Neutrophil (primary cell): ENCODE data around the gene LINGO1.

Experiments used
- H3K27ac ChIP-seq: fragments of 200-600 bp; sonication (generic); 2 replicates; pipeline ENCODE4 v1.5.1; 2016; ENCODE audit warnings: mild to moderate bottlenecking, moderate library complexity
- H3K27me3 ChIP-seq: fragments of 200-600 bp; sonication (generic); 2 replicates; pipeline ENCODE4 v1.6.0; 2016; ENCODE audit warnings: mild to moderate bottlenecking
- H3K36me3 ChIP-seq: fragments of 200-600 bp; sonication (generic); 2 replicates; pipeline ENCODE4 v1.5.1; 2017
- H3K4me1 ChIP-seq, 2 experiments: fragments of 200-600 bp in 1 of 2; sonication (generic) in 1 of 2; 1 replicate in 1 of 2; 2 replicates in 1 of 2; pipeline versions ENCODE4 v1.5.1 to v1.6.1; 2013 to 2016; ENCODE audit warnings: low read depth in 1 of 2, low read length in 1 of 2, mild to moderate bottlenecking in 1 of 2, moderate library complexity in 1 of 2; ENCODE audit not compliant: control insufficient read depth in 1 of 2, insufficient read depth in 1 of 2
- H3K4me3 ChIP-seq, 2 experiments: fragments of 200-600 bp in 1 of 2; sonication (generic) in 1 of 2; 1 replicate in 1 of 2; 2 replicates in 1 of 2; pipeline ENCODE4 v1.5.1; 2013 to 2016; ENCODE audit warnings: low read depth in 1 of 2, low read length in 1 of 2, mild to moderate bottlenecking in 1 of 2, moderate library complexity in 1 of 2
- H3K9me3 ChIP-seq: fragments of 200-600 bp; sonication (generic); 2 replicates; pipeline ENCODE4 v1.5.1; 2016
- CTCF ChIP-seq: fragments of 200-600 bp; sonication (generic); IDR thresholded peaks from 2 replicates; pipeline ENCODE4 v1.5.1; 2016; ENCODE audit warnings: antibody characterized with exemption

The LINGO1 gene

DNA sequence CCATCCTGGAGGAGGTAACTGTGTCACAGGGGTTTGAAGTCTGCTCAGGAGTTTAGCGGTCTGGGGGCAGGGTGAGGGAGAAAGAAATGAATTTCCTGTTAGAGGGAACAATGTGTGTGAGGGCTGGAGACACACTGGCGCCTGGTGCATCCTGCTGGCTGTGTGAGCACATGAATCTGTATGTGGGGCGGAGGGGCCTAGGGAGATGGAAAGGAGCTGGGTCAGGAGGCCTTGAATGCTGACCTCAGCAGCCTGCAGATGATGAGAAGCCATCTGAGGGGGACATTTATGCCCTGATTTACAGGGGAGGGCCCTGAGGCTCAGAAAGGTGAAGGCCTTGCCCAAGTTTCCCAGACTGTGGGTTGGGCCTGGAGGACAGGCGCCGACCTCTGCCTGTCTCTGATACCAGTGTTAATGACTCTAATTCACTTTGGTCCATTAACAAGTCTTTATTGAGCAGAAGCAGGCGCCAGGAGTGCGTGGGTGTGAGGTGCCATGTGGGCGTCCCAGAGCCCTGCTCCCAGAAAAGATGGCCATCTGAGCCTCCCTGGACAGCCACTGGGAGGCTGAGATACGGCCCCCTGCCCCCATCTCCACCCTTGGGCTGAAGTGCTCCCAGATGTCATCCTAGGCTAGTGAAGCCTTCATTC lies 34.8 kb downstream of the LINGO1 start:
- Histone ChIP-seq H3K27ac (no peak overlapping the region), H3K36me3 (no peaks in the 10 kb centered on the region), H3K9me3 (no peaks in the 10 kb centered on the region), H3K4me1 (no peaks in the 10 kb centered on the region), H3K4me3 (no peak overlapping the region), H3K27me3 (no peaks in the 10 kb centered on the region)
- TF ChIP-seq CTCF = no peak

DNA sequence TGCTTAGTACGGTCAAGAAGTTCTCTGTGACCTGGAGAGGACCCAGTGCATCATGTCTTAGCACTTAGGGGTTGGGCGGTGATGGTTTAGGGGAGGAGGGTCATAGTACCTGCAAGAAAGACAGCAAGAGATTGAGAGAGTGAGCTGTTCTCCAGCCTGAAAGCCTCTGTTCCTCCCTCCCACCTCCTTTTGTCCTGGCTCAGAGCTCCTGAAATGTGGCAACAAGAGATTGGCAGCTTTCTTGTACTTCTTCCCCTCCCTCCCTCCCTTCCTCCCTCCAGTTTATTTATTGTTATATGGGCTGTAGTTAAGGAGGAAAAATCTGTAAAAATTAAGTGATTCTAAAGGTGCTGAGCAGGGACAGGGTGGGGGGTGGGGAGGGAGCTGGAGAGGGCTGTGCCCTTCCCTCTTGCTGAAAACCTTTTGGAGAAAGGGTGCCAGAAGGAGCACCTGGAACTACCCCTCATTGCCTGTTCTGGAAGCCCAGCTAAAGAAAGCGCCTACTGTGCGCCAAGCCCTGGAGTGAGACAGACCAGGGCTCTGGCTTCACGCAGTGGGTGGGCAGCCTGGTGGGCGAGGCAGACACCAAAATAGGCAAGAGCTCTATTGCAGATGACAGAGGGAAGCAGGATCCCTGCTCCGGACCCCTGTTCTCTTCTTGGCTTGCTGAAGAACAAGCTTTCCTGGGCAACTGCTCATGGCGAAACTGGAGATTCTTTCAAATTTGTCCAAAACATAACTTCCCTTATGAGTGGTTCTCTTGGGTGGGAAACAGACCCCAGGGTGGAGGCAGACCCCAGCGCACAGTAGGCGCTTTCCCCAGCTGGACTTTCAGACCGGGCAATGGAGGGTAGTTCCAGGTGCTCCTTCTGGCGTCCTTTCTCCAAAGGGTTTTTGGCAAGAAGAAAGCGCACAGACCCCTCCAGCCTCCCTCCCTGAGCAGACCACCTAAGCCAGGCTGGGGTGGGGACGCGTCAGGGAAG lies 35.6 kb downstream of the LINGO1 start:
- TF ChIP-seq CTCF = no peak
- Histone ChIP-seq H3K4me1 (no peaks in the 10 kb centered on the region), H3K27me3 (no peaks in the 10 kb centered on the region), H3K9me3 (no peaks in the 10 kb centered on the region), H3K36me3 (no peaks in the 10 kb centered on the region), H3K4me3 (no peak overlapping the region), H3K27ac (no peak overlapping the region)

DNA sequence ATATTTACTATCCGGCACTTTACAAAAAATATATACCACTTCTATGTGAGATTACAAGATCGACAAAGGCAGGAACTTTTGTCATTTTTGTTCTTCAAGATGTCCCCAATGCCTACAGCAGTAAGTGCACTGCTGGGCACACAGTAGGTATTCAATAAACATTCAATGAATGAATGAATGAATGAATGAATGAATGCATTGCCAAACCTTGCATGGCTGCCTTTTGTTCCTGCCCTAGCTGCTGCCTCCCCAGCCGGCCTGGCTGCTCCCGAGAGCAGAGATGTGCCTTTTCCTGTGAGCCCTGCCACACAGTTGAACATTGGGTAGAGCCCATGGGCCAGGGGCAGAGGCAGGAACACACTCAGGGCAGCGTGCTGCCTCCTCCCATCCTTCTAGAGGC lies 37.5 kb downstream of the LINGO1 start:
- Histone ChIP-seq H3K27me3 (no peaks in the 10 kb centered on the region), H3K9me3 (no peaks in the 10 kb centered on the region), H3K4me3 (no peak overlapping the region), H3K27ac (no peak overlapping the region), H3K4me1 (no peaks in the 10 kb centered on the region), H3K36me3 (no peaks in the 10 kb centered on the region)
- no peak for TF ChIP-seq CTCF

DNA sequence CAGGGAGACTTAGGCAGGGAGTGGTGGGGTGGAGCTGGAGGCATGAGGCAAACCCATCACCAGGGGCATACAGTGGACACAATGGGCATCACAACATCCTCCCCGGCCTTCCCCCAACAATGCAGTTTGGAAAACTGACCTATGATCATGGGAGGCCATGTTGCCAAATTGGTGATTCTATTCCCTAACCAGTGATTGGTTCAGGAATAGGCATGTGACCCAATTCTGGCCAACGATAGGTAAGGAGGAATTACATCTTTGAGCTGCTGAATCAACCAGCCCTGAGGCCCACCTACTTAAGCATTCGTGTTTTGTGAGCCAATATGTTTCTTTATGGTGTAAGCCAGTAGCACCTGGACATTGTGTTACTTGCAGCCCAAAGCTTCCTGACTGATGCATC lies 40.0 kb downstream of the LINGO1 start:
- Histone ChIP-seq H3K9me3 (no peaks in the 10 kb centered on the region), H3K4me1 (no peaks in the 10 kb centered on the region), H3K27ac (no peak overlapping the region), H3K4me3 (no peak overlapping the region), H3K27me3 (peaks cover 3% of the 10 kb centered on the region), H3K36me3 (no peaks in the 10 kb centered on the region)
- no peak for TF ChIP-seq CTCF

DNA sequence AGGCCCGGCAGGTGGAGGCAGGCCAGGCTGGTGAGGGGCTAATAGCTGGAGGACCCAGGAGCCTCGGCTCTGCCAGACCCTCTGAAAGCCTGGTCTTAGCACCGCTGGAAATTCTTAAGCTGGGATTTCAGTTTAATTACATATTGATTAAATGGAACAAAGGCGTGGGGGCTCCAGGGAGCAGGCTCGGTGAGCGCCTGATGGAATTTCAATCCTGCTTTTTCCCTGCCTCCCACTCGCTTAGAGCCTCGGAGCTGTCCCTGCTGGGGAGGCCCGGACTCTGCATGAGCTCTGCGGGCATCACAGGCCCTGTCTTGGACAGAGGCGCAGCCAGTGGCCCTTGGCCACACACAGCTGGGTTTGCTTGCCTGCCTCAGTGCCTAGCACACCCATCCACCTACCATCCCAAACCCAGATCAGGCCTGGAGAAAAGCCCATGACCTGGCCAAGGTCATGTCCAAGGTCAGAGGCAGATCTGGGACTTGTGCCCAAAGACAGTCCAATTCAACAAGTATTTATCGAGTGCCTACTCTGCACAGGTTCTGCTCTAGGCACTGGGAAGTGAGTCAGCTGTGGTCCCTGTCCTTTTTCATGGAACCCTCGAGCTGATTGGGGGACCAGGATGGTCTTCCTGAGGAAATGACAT lies 40.6 kb downstream of the LINGO1 start:
- H3K36me3 ChIP-seq = no peaks in the 10 kb centered on the region
- H3K9me3 ChIP-seq = no peaks in the 10 kb centered on the region
- H3K27me3 ChIP-seq = peaks cover 3% of the 10 kb centered on the region
- TF ChIP-seq CTCF = no peak
- no peaks in the 10 kb centered on the region for H3K4me1 ChIP-seq
- H3K27ac ChIP-seq = no peak overlapping the region
- no peak overlapping the region for H3K4me3 ChIP-seq
